ENCODE results near the gene SH2D3A.
"Not testable (repeated sequence)": the region's sequence is repeated elsewhere in the genome, so short reads cannot be mapped to it uniquely, and the experiment has no call there.

- not testable (repeated sequence) for TF ChIP-seq POLR2A (IDR thresholded peaks at IDR 0.05); CTCF (IDR thresholded peaks at IDR 0.05); POLR2AphosphoS5 (IDR thresholded peaks at IDR 0.05); EP300 (IDR thresholded peaks at IDR 0.05; ENCODE audit: low read depth)
These were observed 4.4 kb upstream of the SH2D3A start for GRCh38 chr19:6771648-6772027.
